CD1c-positive myeloid dendritic cell (primary cell): ENCODE measurements around the gene EDAR.

ENCODE experiments used
- DNase-seq: peaks from one replicate; pipeline ENCODE4 v3.0.0-alpha.2; 2016; ENCODE audit errors: extremely low spot score

The EDAR gene

DNA sequence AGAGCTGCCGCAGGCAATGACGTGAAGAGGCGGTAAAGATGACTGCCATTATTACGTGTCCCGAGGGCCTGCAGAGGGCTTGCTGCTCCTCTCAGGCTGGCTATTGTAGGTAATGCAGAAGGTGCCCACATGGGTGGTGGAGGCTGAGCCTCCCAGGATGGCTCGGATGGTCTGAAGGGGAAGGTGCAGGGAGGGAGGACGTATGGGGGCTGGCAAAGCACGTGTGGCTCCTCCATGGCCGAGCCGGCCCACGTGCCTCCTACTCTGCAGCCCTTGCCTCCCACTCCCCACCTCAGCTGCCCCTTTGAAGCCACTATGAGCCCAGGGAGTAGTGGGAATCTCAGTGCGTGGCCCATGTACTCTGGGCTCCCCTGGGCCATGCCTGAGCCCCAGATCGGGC lies 48.9 kb downstream of the EDAR start:
- no peak for DNase-seq

GRCh38 chr2:108938077-108938710 lies 50.8 kb downstream of the EDAR start:
- no peak for DNase-seq

- DNase-seq = no peak
Observed at GRCh38 chr2:108937367-108938017, 51.5 kb downstream of the EDAR start.

DNA sequence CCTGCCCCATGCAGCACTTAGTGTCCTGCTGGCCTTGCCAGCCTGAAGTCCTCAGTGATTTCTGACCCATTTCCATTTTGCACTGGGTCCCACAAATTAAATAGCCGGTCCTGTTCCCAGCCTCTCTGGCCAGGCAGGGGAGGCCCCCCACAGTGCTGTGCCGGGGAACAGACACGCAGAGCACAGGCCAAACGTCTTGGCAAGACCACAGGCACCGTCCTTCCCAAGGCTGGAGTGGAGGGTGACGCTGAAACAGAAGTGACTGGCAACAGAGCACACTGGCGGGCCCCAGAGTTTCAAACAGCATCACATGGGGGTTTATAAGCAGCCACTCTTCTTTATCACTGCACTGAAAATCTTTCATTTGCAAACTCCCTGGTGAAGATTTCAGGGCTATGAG lies 52.2 kb downstream of the EDAR start:
- DNase-seq = no peak

DNA sequence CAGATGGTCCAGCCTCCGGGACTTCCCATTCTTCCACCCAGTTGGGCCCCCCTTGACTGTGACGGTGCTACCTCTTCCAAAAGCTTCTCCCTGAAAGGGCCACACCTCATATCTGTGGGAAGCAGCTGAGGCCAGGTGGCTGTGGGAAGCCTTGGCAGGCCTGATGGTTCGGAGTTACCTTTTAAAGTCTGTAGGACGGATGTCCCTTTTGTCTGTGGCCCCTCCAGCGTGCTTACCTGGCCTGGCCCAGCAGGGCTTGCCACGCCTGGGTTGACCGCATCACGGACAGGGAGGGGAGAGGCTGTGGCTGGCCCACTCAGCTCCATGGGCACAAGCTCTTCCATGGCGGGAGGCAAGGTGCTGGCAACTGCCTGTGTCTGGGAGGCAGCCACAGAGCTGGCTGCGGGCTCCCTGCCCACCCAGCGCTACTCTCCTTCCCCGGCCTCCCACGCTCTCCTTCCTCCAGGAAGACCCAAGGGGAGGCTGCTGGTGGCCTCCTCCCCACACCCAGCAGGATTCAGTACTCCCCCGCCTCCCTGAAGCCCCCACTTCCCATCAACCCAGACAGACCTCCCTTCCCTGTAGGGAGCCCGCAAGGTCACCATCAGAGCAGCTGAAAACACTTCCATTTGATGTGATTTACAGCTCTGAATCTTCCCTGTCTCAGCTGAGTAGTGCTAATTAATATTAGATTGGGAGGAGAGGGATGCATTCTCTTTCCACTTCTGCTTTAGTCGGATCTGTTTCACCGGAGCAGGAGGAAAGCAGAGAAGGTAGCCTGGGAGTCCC lies 52.8 kb downstream of the EDAR start:
- DNase-seq = no peak

DNA sequence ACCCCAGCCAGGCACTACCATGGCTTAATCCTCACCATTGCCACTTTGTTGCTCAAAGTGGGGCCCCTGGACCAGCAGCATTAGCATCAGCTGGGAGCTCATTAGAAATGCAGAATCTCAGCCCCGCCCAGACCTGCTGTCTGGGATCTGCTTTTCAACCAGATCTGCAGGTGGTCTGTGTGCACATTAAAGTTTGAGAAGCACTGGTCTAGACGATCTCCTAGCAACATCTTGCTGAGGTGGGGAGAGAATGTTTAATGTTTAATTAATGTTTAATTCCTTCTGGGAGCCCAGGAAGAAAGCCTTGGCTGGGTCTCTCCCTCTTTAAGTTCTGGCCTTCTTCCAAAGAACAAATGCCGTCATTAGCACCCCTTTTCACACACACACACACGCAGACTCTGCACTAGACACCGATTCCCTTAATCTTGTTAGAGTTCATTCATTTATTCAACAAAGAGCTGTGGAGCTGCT lies 53.7 kb downstream of the EDAR start:
- DNase-seq = no peak

- DNase-seq = no peak
Observed at GRCh38 chr2:108934583-108935245, 54.3 kb downstream of the EDAR start.

- no peak for DNase-seq
Observed at GRCh38 chr2:108934151-108934550, 54.9 kb downstream of the EDAR start.

DNA sequence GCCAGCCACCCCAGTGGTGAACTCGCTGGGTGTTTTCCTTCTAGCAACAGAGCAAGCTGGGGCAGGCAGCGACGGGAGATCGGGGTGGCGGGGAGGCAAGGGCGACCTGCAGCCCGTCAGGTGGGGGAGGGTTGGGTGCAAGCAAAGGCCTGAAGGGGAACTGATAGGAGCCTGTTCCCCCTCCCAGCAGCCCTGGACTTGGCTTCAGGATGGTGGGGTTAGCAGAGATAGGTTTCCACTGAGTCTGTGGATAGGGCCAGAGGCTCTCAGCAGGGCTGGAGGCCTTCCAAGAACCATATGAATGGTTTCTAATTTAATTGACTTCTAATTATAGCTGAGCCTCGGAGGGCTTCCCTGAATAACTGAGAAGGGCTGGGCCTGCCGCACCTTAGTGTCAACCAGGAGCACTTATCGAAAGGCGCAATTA lies 55.3 kb downstream of the EDAR start:
- no peak for DNase-seq

- no peak for DNase-seq
Observed at GRCh38 chr2:108932736-108933332, 56.2 kb downstream of the EDAR start.

DNA sequence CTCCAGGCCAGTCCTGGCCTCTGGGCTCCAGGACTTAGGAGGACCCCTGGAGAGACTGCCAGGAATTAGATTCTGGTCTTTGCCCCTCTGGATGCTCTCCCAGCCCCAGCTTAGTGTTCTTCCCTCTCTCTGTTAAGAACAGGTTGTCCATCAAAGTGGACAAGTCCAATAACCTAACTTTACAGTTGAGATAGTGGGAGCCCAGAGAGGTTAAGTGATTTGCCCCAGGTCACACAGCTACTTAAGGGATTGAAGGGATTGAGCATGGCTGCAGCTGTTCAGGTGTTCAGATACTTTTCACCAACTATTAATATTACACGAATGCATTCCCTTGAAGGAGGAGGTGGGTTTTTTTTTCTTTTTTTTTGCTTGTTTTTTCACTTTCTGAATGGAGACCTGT lies 57.6 kb downstream of the EDAR start:
- no peak for DNase-seq

DNA sequence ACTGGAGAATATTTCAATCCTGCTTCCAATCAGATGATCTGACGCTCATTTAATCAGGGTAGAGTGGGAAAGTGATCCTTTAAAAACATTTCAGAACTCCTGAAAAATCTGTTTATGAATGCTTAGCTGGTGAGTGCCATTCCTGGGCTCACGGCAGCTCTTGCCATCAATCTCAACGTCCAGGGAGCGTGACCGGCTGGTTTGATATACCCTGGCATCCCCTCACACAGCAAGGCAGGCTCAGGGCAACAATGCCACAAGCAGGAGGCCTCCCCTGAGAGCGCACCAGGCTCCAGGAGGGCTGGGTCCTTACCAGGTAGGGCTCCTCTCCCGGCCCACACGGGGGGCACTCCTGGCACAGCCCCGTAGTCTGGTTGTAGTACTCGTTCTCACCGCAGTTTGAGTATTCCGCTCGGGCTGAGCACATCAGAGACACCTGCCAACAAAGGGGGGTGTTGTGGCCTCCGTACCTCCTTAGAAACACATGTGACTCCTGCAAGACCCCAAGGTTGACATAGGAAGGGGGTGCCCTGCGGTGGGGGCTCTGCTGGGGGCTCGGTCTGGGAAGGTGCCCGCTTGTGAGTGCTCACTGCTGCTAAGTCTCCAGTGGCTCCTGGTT lies 59.1 kb downstream of the EDAR start:
- DNase-seq = no peak

DNA sequence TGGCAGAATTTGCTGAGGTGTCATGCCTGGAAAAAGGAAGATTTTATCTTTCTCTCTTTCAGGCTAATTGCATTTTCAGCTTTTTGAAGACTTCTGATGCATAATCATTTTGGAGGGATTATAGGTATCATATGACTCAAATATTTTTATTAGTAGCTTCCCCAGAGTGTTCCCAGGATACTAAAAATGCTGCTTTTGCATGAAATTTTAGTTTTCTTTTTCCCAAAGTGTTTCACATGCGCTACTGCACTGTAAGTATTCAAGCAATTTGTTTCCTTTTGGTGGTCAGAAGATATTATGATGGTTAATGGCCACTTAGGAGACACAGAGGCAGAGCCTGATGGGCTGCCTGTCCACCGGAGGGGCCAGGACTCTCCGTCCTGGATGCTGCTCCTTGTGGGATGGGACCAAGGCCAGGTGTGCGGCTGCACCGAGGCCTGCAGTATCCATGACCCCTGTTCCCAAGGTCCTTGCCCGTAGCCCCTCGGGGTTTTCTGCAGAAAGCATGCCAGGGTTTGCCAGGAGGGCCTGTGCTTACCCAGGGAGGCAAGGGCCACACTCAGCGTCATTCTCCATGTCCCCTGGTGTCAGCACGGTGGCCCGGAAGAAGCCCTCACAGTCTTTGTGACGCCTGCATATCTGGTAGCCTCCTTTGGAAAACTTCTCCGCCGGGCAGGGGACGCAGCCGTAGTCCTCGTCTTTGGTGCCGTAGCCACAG lies 60.2 kb downstream of the EDAR start:
- DNase-seq = no peak

DNA sequence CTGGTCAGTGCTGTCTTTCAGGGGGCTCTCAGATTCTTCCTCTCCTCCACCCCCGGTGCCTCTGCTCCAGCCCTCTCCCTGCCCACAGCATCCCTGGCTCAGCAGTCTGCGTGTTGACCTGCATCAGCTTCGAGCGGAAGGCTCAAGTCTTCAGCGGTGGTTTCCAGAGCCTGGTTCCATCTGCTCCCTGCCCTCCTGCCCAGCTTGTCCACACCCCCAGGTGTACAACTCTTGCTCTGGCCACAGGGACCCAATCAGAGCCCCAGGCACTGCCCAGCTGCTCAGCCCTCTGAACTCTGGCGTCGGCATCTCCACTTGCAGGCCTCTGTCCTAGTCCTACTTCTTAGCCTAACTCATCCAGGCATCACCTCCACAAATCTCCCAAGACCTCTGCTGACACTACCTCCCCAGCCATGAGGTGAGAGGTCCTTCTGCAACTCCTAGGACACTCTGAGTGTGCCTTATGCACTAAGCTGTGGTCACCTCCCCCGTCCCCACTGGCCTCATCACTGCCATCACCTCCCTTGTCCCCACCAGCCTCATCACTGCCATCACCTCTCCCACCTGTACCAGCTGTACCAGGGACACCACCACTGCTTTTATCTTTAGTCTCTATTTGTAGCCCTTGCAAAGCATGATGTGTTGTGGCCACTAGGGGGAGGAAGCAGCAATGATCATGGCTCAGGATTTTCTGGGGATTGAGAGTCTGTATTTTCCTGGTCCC lies 60.9 kb downstream of the EDAR start:
- DNase-seq = peak; percentile 10

- no peak for DNase-seq
Observed at GRCh38 chr2:108927405-108927804, 61.6 kb downstream of the EDAR start.

- DNase-seq = no peak
Observed at GRCh38 chr2:108926561-108927380, 62.2 kb downstream of the EDAR start.

- DNase-seq = no peak
Observed at GRCh38 chr2:108925735-108926134, 63.3 kb downstream of the EDAR start.

GRCh38 chr2:108925286-108925685 lies 63.7 kb downstream of the EDAR start:
- no peak for DNase-seq

- no peak for DNase-seq
Observed at GRCh38 chr2:108924580-108925251, 64.3 kb downstream of the EDAR start.
